GM12873 (cell line): ENCODE data around the gene AKT1.

Experiments
- TF ChIP-seq, protein P1 (sequence below): IDR thresholded peaks from 2 replicates; pipeline ENCODE4 v1.5.1; 2012; ENCODE audit warnings: low read depth, mild to moderate bottlenecking, moderate library complexity, low read length, control low read depth; ENCODE audit not compliant: insufficient read depth; ENCODE audit errors: missing control alignments

AKT1 gene

DNA sequence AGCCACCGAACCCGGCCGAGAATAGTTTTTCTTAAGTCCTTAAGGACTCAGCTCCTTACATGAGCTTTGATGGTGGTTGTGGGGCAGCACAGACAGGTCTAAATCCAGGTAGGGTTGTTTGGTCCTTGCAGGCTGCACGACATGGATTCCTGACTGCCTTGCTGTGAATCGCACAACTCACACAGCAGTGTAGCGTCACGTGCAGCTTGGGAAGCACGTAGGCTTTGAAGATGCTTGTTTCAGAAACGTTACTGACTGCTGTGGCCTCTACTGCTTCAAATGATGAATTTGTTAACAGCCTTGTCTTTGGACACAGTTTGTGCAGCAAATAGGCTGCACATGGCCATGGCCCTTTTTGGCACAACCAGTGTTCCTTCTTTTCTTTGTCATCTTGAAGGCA is 35.2 kb upstream of the AKT1 start:
- TF ChIP-seq, protein P1, sequence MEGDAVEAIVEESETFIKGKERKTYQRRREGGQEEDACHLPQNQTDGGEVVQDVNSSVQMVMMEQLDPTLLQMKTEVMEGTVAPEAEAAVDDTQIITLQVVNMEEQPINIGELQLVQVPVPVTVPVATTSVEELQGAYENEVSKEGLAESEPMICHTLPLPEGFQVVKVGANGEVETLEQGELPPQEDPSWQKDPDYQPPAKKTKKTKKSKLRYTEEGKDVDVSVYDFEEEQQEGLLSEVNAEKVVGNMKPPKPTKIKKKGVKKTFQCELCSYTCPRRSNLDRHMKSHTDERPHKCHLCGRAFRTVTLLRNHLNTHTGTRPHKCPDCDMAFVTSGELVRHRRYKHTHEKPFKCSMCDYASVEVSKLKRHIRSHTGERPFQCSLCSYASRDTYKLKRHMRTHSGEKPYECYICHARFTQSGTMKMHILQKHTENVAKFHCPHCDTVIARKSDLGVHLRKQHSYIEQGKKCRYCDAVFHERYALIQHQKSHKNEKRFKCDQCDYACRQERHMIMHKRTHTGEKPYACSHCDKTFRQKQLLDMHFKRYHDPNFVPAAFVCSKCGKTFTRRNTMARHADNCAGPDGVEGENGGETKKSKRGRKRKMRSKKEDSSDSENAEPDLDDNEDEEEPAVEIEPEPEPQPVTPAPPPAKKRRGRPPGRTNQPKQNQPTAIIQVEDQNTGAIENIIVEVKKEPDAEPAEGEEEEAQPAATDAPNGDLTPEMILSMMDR, result no peak

DNA sequence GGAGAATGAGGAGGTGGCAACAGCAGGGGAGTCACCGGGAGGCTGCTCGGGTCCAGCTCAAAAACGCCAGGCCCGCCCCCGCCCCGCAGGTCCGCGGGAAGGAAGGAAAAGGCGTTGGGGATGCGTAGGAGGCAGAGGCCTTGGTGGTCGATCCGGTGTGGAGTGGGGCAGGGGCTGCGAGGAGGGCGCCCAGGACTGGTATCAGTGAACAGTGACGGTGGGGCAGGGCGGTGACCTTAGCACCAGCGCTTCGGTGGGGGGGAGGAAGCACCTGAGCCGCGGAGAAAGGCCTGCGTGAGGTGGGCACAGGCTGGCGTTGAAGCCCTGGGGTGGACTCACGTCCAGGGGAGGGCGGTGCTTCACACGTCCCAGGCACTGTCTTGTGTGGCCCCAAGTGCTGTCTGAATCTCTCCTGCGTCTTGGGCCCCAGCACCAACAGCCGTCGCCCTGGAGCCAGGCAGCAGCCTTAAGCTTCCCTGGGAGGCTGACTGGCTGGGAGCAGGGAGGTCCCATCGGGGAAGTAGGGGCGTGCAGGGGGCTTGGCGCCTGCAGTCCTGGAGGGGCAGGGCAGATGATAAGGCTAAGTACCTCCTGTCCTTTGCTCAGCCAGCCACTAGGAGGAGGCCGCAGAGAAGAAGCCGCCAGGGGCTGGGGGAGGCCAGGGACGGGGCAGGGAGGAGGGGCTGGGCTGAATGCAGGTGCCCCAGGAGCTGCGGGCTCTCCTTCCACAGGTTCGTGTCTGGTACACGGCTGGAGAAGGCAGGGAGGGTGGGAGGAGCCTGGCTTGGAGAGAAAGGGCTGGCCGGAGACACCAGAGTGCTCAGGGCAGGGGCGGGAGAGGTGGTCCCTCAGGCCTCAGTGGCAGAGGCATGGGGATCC is 31.9 kb upstream of the AKT1 start:
- TF ChIP-seq, protein P1, result peak; percentile 55

DNA sequence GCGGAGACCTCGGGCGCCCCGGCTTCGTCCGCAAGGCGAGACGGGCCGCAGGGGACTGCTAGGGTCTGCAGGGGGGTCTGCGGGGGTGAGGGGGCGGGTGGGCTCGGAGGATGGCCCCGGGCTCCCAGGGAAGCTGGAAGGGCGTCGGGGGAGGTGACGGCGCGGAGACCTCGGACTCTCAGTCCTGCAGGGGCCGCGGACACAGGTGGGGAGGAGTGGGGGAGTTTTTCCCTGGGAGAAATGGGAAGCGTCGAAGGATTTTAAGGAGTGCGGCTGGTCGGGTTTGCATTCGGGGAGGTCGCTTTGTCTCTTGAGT is 31.3 kb upstream of the AKT1 start:
- TF ChIP-seq, protein P1, result no peak

DNA sequence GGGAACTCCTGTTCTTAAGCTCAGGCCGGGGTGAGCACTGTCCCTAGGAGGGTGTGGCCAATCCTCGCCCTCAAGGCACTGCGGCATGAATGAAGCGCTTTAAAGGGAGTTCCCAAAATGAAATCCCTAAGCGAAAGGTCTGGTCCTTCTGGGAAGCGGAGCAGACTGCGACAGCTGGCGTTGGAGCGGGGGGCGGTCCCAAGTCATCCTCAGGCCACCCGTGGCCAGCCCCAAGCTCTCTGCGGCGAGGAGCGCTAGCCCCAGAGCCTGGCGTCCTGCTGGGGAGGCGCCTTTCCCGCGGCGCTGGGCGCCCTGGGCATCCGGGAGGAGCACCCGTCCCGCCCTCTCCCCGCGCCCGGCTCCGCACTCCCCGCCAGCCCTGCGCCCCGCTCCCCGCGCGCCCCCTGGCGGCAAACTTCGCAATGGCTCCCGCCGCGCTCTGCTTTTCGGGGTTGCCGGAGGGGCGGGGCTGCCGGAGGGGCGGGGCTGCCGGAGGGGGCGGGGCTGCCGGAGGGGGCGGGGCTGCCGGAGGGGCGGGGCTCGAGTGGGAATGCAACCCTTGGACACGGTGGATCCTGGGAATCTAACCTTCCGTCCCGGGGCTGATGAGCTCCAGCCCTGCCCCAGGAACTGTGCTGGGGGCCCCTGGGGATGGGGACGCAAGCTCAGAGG is 30.8 kb upstream of the AKT1 start:
- TF ChIP-seq, protein P1, result peak; percentile 60

DNA sequence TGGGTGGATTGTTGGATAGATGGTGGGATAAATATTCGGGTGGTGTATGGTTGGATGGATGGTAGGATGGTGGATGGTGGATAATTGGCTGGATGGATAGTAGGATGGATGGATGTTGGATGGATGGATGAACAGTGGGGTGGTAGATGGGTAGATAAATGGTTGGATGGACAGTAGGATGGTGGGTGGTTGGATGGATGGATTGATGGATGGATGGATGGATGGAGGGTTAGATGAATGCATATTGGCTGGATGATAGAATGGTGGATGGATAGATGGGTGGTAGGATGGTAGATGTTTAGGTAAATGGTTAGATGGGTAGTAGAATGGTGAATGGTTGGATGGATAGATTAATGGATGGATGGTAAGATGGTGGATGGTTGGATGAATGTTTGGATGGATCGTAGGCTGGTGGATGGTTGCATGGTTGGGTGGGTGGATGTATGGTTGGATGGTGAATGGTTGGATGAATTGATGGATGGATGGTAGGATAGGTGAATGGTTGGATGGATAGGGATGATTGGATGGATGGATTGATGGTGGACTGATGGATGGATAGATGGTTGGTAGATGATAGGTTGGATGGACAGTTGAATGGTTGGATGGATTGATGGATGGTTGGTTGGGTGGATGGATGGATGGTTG is 28.9 kb upstream of the AKT1 start:
- TF ChIP-seq, protein P1, result no peak

DNA sequence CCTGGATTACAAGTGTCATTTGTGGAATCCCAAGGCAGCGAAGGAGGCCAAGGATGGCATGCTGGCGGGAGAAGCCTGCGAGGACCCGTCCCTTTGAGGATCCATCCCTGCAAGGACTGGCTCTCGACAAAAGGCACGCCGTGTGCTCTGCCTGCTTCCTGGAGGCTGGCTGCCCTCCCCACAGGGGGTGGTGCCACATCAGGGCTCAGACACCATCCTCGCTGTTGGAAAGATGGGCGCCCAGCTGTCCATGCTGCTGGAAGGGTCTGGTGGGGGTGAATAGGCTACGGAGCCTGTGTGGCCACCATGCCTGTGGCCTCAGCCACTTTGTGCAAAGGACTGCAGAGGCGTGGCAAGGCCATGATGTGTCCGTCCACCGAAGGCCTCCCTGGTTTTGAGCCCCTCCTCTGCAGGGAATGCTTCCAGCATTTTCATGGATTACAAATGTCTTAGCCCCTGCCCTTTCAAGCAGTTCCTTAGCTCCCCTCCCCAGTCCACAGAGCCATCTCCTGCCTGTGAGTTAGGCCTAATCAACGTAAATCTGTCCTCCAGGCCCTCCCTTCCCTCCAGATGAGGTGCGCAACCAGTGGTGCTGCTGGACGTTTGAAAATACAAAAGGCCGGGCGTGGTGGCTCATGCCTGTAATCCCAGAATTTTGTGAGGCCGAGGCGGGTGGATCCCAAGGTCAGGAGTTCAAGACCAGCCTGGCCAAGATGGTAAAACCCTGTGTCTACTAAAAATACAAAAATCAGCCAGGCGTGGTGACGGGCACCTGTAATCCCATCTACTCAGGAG is 27.5 kb upstream of the AKT1 start:
- TF ChIP-seq, protein P1, result no peak
